ENCODE results near the gene PPP2R5D. TPM values are rescaled to one million over a fixed set of nuclear protein-coding genes. Genes with fewer than 3 reads are reported as not detected.

PPP2R5D gene
- total and polyA plus RNA-seq, 2 donors from 2014 or later, result 21.8 to 22.6 TPM

DNA sequence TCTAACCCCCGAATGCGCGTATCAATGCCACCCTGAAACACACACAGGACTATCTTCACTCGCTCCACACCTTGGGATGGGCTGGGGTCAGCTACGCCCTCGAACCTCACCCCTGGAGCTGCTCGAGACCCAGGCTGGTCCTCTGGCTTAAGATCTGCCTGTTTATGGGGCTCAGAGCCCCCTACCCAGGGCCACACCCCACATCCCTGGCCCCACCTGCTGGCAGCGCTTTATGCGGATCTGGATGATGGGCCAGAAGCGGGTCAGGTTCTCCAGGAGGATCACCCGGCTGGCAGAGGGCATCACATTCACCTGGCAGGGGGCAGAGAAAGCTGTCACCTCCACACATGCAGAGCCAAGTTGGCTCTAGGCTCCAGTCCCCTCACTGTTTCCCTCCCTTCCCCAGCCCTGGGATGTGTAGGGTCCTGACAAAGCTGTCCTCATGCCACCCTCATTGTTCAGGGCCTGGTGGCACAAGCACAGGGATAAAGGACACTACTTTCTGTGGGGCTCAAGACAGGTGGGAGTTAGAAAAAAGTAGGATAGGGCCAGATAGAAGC is 61.1 kb downstream of the PPP2R5D start:
- no peak for FAIRE-seq
- DNase-seq, result no peak
- no peaks in the 10 kb centered on the region for H3K9me3 ChIP-seq (ENCODE audit: control insufficient read depth in 2 of 3, insufficient read depth in 1 of 3, low read length in 3 of 3)
- H3K27me3 ChIP-seq (ENCODE audit: control insufficient read depth, insufficient read depth, low read length), result no peaks in the 10 kb centered on the region
- H3K4me3 ChIP-seq (ENCODE audit: low read length in 3 of 3), result no peak overlapping the region
- intact Hi-C loops (cut with DNase I), result no loop called here
- H3K9ac ChIP-seq (ENCODE audit: low read length in 3 of 3), result no peak overlapping the region
- H3K27ac ChIP-seq (ENCODE audit: low read depth in 2 of 2, low read length in 2 of 2), result no peak overlapping the region
- no peaks in the 10 kb centered on the region for H3K4me1 ChIP-seq (ENCODE audit: control insufficient read depth in 2 of 3, insufficient read depth in 2 of 3, low read depth in 1 of 3, low read length in 3 of 3)
- H3K36me3 ChIP-seq (ENCODE audit: control insufficient read depth in 2 of 3, insufficient read depth in 3 of 3, low read length in 3 of 3), result peaks cover 10 to 30% (median 23%) of the 10 kb centered on the region in 3 donors
- TF ChIP-seq, protein P1, sequence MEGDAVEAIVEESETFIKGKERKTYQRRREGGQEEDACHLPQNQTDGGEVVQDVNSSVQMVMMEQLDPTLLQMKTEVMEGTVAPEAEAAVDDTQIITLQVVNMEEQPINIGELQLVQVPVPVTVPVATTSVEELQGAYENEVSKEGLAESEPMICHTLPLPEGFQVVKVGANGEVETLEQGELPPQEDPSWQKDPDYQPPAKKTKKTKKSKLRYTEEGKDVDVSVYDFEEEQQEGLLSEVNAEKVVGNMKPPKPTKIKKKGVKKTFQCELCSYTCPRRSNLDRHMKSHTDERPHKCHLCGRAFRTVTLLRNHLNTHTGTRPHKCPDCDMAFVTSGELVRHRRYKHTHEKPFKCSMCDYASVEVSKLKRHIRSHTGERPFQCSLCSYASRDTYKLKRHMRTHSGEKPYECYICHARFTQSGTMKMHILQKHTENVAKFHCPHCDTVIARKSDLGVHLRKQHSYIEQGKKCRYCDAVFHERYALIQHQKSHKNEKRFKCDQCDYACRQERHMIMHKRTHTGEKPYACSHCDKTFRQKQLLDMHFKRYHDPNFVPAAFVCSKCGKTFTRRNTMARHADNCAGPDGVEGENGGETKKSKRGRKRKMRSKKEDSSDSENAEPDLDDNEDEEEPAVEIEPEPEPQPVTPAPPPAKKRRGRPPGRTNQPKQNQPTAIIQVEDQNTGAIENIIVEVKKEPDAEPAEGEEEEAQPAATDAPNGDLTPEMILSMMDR (IDR thresholded peaks at IDR 0.05; ENCODE audit: borderline replicate concordance, extremely low read depth, insufficient read depth), result no peak

DNA sequence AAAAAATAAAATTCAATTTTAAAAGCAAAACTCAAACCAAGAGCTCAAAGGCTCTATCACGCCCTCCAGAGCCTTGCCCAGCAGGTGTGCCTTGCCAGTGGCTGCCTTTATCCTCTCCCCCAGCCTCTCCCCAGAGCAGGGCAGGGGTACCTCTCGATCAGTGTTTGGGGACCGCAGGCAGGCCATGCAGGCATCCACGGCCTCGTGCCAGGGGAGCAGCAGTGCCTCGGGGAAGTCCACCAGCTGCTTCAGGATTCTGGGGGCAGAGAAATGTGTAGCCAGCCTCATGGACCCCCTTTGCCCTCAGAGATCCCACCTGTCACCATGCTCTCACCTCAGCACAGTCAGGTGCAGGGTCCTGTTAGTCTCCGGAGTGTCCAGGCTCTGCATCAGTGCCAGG is 63.6 kb downstream of the PPP2R5D start:
- FAIRE-seq (no peak), DNase-seq (no peak)
- intact Hi-C loops (cut with DNase I), result no loop called here
- Histone ChIP-seq H3K36me3 (ENCODE audit: control insufficient read depth in 2 of 3, insufficient read depth in 3 of 3, low read length in 3 of 3) (peaks cover 10 to 25% (median 21%) of the 10 kb centered on the region in 3 donors), H3K27me3 (ENCODE audit: control insufficient read depth, insufficient read depth, low read length) (no peaks in the 10 kb centered on the region), H3K9ac (ENCODE audit: low read length in 3 of 3) (no peak overlapping the region), H3K9me3 (ENCODE audit: control insufficient read depth in 2 of 3, insufficient read depth in 1 of 3, low read length in 3 of 3) (no peaks in the 10 kb centered on the region), H3K4me3 (ENCODE audit: low read length in 3 of 3) (no peak overlapping the region), H3K4me1 (ENCODE audit: control insufficient read depth in 2 of 3, insufficient read depth in 2 of 3, low read depth in 1 of 3, low read length in 3 of 3) (peaks cover 0 to 10% (median 0%) of the 10 kb centered on the region in 3 donors), H3K27ac (ENCODE audit: low read depth in 2 of 2, low read length in 2 of 2) (no peak overlapping the region)
- TF ChIP-seq, protein P1 (IDR thresholded peaks at IDR 0.05; ENCODE audit: borderline replicate concordance, extremely low read depth, insufficient read depth), result no peak

DNA sequence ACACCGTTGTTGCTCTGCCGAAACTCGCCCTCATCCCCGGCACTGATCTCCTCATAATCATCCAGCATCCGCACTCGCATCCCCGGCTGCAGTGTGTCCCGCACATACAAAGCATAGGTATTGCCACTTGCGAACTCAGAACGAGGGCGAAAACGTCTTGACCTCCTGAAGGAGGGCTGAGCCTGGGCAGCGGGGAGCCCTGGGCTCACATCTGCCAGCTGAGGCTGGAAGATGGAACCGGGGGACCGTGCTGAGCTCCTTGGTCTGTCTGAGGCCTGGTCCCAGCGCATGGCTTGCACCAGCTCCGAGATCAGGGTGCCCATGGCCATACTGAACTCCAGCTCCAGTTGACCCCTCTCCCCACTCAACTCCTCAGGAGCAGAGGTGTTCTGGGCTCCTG is 66.6 kb downstream of the PPP2R5D start:
- intact Hi-C loops (cut with DNase I), result no loop called here
- DNase-seq (peak in 1 of 5 donors; percentile 65), FAIRE-seq (no peak)
- Histone ChIP-seq H3K27ac (ENCODE audit: low read depth in 2 of 2, low read length in 2 of 2) (no peak overlapping the region), H3K4me1 (ENCODE audit: control insufficient read depth in 2 of 3, insufficient read depth in 2 of 3, low read depth in 1 of 3, low read length in 3 of 3) (peaks cover 0 to 15% (median 3%) of the 10 kb centered on the region in 3 donors), H3K27me3 (ENCODE audit: control insufficient read depth, insufficient read depth, low read length) (no peaks in the 10 kb centered on the region), H3K9me3 (ENCODE audit: control insufficient read depth in 2 of 3, insufficient read depth in 1 of 3, low read length in 3 of 3) (no peaks in the 10 kb centered on the region), H3K9ac (ENCODE audit: low read length in 3 of 3) (no peak overlapping the region), H3K36me3 (ENCODE audit: control insufficient read depth in 2 of 3, insufficient read depth in 3 of 3, low read length in 3 of 3) (peaks cover 10 to 24% (median 20%) of the 10 kb centered on the region in 3 donors), H3K4me3 (ENCODE audit: low read length in 3 of 3) (no peak overlapping the region)
- TF ChIP-seq, protein P1 (IDR thresholded peaks at IDR 0.05; ENCODE audit: borderline replicate concordance, extremely low read depth, insufficient read depth), result no peak
